Inflammatory macrophage (primary cell): ENCODE data around the gene MLH3.
"Not testable (repeated sequence)": the region's sequence is repeated elsewhere in the genome, so short reads cannot be mapped to it uniquely, and the experiment has no call there.

Experiments
- DNase-seq, 2 donors: peaks; one replicate each; pipeline ENCODE4 v3.0.0-alpha.2; 2020 to 2022
- total RNA-seq, 18 experiments: gene quantifications; one replicate each; lab custom pipeline; 2026; ENCODE audit warnings: mixed read lengths in 6 of 18, inconsistent platforms in 2 of 18; lab: John Stamatoyannopoulos, UW

The MLH3 gene
- total RNA-seq, result 12.6 to 47.0 (median 30.5) reads per million in 18 experiments

DNA sequence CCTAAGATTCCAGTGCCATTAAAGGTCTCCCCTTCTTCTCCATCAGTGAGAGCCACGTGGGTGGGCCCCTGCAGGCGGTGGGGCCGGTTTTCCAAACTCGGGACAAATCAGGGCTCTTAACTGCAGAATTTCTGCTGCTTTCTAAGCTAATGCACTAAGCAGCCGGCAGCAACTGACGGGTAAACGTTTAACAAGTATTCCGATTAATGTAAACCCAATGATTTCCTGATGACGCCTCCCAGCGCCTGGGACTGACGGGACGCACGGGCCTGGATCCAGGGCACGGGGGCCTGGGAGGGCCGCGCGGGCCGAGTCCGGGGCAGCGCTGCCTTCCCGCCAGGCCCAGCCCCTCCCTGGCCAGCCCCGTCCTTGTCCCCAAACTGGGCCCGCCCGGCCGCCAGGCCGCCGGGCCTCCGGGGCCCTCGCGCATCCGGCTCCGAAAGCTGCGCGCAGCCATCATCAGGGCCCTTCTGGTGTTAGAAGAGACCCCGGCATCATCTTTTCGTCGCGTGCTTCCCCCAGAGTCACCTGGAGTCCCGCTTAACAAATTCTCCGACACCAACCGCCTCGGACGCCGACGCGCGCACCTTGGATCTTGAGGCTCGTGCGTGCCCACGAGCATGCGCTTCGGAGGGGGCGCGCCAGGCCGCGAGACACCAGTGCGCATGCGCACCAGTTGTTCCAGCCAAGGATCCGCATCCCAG is at the start of gene MLH3:
MLH3 (minus strand) TSS at position 616 of the 704 bp plus-strand sequence. CDS start 1,812 bp downstream, outside the sequence.
- peak; percentile 79 to 86 for DNase-seq

DNA sequence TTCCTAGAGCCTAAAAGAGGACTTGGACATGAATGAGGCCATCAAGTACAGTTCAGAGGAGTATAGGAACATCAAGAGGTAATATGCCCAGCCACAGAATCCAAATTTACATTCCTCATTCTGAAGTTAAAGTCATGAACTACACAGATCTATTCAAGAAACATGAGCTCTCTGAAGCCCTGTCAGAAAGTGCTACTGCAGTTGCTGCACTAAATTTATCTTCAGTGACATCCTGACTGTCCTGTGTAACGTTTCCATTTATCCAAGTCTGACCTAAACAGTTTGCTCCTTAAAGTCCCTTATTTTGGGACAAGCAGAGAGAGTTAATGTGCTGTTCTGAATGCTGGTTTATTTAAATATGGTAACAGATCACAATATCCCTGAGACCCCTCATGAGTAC is 47.4 kb upstream of the MLH3 start:
- DNase-seq, result no peak

DNA sequence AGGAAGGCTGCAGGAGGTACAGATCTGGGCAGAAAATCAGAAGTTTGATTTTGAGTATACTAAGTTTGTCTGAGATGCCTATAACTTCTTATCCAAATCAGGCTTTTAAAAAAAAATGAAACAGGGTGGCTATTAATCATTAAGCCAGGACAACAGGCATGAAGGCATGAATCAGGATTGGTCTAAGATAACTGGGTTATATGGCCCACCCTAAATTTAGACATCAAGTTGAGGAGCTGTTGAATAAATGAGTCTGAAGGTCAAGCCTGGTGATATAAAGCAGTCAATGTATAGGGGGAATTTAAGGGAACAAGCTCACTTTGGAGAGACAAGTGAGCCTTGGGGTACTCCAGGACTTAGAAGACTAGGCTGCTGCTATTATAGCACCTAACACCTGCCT is 46.9 kb upstream of the MLH3 start:
- DNase-seq, result no peak

DNA sequence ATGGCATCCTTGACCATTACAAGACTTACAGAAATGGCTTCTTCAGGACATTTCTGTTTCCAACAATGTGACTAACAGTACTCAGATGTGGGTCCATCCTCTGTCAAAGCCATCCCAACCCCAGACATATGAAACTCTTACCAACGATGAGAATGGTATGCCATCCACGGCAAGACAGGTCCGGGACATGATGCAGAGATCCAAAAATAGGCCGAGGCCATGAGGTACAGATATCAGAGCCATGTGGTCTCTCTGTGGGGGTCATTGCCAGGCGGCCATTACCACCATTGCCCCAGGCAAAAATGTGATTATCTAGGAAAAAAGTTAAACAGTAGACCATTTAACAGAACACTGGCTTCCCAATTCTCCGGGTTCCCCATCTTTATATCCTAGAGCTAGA is 45.7 kb upstream of the MLH3 start:
- no peak for DNase-seq

DNA sequence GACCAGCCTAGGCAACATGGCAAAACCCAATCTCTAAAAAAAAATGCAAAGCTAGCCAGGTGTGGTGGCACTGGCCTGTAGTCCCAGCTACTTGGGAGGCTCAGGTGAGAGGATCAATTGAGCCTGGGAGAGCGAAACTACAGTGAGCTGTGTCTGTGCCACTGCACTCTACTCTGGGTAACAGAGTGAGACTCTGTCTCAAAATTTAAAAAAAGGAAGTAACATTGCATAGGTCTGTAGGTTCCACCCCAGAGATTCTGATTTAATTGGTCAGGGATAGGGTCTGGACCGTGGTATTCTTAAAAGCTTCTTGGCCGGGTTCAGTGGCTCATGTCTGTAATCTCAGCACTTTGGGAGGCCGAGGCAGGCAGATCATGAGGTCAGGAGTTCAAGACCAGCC is 44.4 kb upstream of the MLH3 start:
- DNase-seq, result no peak

DNA sequence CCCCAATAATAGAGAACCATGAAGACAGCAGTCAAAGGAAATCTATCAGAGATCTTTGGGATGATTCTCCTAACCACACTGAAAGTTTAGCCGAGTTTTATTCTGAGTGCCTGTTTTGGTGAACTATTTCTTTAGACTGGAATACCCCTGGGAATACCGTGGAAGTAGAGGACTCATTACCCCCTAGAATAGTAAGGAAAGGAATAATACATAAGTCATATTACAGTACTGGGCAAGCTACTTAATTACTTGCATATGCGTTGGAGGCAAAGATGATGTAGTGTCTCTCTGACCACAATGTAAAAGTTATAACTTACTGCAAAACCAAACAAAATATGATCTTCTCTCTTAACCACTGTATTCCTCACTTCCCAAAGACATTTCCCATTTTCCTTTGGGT is 43.6 kb upstream of the MLH3 start:
- no peak for DNase-seq

DNA sequence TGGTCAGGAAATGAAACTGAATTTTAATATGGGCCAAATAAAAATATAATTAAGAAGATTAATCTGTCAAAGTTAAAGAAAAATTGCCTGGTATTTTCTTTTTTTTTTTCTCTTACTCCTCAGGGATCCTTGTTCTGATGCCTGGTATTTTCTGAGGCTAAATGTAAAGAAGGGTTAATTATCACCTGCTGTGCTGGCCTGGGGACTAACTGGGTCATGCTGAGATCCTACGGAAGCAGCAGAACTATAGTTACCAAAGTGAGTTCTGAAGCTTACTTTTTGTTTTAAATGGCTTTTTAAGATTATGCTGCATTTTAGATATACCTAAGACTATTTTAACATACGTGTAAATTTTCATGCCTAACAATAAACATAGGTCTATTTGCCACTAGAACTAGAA is 41.4 kb upstream of the MLH3 start:
- DNase-seq, result no peak

DNA sequence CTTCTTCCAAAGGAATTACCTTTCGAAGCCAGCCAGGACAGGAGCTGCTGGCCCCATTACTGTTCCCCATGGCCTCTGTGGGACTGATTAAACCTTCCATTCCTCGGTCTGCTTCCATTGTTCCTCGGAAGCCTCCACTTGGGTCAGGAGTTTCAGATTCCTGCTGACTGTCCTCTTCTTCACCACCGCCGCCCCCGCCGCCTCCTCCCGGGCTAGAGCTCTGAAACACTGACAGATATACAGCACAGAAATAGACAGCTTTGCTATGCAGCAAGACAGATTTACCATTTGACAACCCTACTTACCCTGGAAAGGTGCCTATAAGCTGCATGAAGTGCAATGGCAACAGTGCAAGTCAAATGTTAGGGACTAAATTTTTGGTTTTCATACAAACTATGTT is 40.0 kb upstream of the MLH3 start:
- no peak for DNase-seq

DNA sequence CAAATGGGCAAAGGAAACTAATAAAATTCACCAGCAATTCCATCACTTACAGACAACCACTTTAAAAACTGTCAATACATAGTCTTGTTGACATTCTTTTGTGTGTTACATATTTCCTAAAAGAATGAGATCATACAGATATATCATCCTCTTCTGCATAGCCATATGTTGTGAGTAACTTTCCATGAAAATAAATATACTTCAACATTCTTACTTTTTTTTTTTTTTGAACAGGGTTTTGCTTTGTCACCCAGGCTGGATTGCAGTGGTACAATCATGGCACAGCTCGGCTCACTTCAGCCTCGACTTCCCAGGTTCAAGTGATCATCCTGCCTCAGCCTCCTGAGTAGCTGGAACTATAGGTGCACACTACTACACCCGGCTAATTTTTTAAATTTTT is 39.1 kb upstream of the MLH3 start:
- no peak for DNase-seq

DNA sequence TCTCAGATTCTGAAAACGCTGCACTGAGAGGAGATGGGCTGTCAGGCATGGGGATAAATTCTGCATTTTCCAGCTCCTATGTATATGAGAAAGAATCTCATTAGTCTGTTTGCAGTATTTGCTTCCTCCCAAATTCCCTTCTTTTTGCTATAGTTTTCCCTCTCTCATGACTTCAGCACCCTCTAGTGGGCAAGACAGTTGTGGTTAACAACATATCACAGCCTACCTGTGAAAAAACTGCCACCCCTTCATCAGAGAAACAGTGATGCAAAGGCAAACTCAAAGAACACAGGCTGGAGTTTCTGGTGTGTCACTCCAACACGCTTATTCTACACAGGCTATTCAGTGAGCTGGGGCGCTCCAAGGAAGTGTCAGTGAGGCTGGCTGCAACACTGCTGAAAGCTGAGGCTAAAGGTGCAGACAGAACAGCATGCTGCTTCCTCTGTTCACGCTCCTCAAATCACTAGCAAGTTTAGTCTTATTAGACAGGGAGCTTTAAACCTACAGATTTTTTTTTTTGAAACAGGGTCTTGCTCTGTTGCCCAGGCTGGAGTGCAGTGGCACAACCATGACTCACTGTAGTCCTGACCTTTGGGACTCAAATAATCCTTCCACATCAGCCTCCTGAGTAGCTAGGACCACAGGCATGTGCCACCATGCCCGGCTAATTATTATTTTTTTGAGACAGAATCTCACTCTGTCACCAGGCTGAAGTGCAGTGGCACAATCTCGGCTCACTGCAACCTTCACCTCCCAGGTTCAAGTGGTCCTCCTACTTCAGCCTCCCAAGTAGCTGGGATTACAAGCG is 37.5 kb upstream of the MLH3 start:
- DNase-seq, result peak; percentile 40 to 48

DNA sequence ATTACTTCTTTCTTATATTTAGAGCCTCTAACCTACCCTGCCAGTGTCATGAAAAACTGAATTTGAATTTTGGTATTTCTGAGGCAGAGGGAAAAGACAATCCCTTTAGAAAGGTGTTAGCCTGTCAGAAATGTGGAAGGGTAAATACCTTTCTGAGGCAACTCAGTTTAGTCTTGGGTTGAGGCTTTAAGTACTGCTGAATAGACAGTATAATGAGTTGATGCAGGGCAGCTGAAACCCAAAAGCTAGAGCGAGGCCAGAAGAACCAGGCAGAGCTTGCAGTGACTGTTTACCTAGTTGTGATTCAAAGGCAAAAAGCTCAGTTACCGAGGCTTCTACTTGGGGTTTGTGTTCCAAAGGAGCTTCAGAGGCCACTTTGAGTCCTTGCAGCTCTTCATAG is 36.9 kb upstream of the MLH3 start:
- no peak for DNase-seq

DNA sequence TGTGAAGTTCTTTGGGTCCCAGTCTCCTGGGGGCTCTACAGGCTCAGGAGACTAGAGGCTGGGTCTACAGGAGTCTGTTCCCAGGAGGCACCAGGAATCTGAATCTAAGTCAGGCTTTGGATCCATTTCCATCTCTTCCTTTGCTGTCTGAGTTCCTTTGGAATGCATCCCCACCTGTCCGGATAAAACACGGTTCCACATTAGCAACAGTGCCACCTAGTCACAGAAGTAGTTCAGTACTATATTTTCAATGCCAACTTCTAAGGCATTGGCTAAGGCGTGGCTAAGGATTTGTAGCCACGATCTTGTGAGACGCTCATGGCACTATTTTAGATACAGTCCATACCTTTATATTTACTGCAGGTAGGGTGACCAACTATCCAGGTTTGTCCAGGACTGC is 33.2 kb upstream of the MLH3 start:
- DNase-seq, result no peak

DNA sequence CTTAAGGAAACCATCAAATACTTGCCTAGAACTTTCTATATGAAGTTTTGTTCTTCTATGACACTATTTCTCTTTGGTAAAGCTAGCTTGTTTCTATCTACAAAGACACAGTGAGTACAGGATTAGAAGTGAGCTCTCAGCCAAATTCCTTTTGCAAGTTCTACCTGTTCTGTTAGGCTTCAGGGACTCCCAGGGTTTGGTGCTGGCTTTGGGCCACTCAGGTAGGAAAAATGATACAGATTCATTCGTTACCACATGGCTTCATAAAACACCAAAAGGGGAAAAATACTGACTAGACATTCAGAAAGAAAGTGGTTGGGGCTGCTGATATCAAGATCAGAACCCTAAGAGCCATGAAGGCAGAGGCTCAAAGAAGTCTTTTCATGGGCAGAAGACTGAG is 32.0 kb upstream of the MLH3 start:
- DNase-seq, result no peak

DNA sequence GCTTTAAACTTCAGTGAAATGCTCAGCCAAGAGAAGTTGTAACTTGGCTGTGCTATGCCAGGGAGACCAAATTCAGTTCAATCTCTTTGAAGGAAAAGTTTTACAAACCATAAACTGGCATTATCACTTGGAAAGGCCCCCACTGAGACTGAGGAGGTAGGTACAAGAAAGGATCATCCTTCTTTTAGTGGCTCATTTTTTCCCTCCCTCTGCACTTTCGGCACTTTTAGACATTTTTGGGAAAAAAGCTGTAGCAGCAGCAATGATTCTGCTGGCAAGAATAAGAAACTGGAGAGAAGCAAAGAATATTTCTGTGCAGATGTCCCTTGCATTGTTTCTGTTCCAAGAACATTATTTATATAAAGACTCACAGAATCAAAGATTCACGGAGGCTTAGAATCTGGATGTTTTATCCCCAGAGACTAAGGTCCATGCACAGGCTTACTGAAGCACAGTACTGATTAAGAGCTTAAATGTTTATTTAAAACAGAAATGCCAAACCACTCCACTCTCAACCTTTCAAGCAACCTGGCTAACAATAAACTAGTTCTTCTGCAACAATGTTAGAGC is 30.5 kb upstream of the MLH3 start:
- DNase-seq, result no peak

DNA sequence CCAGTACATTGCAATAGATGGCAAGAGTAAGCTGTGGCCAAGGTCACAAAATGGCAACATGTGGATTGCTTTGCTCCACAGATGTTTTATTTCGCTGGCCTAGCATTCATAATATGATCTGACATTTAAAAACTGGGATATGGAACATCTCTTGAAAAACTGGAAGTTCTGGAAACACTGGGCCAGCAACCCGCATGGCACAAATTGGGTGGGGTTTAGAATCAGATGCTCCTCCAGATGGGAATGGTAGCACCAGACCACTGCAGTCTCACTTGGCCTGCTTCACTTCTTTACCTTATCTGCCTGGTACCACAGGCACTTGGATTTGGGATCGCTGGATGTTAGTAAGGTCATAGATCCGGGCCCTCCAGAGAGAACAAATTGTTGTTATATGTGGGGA is 28.3 kb upstream of the MLH3 start:
- no peak for DNase-seq

DNA sequence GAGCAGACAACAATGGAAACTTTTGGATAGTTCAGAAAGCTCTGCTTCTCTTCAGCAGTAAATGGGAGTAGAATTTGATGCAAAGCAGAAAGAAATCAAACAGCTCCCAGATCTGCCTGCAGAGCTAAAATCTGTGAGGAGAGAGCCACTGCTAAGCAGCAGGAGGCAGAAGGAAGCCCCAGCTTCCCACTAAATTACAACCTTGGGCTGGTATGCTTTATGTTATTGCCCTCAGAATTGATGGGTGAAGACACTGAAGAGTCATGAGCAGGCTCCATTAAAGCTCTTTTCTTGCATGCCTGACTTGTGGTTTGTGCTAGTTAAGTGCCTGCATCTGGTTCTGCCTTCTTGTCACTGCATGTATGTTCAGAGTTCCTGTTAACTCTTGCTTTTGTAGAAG is 26.5 kb upstream of the MLH3 start:
- no peak for DNase-seq

DNA sequence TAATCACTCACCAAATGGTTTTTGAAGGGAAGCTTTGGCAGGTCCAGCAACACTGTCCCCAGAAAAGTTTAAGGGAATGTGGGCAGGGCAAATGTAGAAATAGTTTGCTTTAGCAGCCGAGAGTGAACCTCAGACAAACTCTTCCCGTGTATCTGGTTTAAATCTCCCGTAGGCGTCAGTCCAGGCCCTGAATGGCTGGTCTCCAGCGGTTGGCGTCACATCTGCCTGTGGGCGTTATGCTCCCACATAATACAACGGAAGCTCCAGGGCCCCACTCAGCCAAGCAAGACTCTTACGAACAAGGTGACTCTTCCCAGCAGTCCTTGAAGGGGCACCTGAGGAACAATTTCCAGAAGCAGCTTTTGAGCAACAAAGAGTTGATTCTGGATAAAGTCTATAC is 19.1 kb upstream of the MLH3 start:
- DNase-seq, result peak in 1 of 2 donors; percentile 71

DNA sequence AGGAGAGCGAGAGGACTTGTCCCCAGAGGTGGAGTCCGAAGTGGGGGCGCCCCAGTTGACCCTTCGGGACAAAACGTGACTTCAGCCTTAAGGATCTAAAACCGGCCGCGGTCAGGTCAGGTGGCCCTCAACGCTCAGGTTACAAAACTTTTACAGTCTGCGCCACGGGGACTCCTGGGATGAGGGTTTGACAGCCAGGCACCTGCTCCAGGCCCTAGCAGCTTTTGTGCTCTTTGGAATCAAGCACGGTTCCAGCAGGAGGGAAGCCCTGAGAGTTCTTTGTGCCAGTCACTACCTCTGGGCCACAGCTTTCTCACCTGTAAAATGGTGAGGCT is 18.5 kb upstream of the MLH3 start:
- DNase-seq, result no peak

DNA sequence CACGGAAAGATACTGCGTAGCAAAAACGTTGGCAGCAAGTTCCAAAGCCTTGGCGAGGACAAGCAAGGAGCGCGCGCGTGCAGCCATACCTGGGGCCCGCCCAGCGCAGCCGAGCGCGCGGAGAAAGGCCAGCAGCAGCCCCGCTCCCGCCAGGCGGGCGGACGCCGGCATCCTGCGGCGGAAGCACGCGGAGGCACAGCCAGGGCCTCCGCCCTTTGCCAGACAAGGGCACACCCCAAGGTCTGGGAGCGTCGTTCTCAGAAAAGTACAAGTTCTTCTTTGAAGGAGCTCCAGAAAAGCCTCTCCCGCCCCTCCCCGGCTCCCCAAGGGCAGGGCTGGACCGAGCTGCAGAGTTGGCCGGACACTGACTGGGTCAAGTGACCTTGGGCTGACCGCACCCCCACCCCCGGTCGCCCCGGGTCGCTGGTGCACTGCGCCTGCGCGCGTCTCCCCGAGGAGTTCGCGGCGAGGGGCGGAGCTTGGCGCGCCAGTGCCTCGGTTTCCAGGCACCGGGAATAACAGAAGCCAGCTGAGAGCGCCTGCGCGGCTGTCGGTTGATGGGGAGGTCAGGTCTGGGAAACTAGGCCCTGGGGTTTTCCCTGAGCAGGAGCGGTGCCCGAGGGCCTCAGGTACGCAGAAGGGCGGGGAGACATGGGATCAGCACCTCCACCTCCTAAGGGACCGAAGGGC is 18.0 kb upstream of the MLH3 start, which contains the start of gene ZC2HC1C:
ZC2HC1C (plus strand) TSS at position 521 of the 690 bp plus-strand sequence. CDS start 933 bp downstream, outside the sequence.
- DNase-seq, result peak; percentile 96 to 98

DNA sequence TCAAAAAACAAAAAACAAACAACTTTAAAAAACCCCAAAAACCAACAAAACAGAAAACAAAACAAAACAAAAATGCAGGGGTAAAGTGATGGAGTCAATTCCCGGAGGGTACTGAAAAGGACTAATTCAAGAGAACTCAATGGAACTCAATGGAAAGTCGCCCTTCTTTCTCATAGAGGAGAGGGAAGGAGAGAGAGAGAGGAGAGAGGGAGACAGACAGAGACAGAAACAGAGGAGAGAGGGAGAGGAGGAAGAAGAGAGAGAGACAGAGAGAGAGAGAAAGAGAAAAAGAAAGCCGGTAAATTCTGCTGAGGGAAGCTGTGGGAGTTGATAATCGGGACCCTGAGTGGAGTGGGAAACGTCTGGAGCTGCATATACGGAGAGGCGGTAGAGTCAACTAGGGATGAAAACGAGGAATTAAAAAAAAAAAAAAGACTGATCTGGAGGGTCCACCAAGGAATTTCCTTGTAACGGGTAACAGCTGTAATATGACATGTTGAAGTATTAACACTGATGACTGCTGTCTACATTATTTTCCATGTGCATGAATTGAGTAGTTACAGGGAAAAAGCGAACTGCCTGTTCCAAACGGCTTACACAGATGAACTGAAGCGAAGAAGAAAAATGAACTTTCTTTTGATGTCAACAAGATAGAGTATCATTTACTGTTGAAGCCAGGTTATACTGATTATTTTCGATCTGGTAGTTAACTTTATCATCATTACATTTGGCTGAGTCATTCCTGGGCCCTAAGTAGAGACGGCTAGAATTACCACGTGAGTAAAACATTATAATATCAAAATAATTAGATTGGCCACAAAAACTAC is 17.2 kb upstream of the MLH3 start:
- DNase-seq, result peak in 1 of 2 donors; percentile 4

DNA sequence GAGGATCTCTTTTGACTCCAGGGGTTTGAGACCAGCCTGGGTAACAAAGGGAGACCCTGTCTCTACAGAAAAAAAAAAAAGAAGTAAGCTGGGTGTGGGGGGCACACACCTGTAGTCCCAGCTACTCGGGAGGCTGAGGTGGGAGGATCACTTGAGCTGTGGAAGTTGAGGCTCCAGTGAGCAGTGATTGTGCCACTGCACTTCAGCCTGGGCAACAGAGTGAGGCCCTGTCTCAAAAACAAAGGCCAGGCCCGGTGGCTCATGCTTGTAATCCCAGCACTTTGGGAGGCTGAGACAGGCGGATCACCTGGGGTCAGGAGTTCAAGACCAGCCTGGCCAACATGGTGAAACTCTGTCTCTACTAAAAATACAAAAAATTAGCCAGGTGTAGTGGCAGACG is 16.5 kb upstream of the MLH3 start:
- DNase-seq, result not testable (repeated sequence)

DNA sequence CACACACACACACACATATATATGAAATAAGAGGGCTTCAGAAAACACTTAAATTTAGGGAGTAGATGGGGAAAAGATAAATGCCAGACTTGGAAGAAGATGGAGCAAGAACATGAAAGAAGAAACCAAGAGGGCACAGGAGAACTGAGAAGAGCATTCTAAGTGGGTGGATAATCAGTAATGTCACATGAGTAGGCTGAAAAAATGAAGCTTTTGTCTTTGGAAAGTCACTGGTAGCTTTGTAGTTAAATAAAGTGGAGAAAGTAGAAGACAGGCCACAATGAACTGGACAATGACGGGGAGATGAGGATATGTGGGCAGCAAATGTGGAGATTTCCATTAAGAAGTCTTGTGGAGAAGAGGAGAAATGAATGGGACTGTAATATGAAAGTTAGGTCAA is 15.9 kb upstream of the MLH3 start:
- DNase-seq, result peak; percentile 7 to 40
